Fibroblast of lung (primary cell): ENCODE data around the gene HINT3. TPM values are rescaled to one million over a fixed set of nuclear protein-coding genes. Genes with fewer than 3 reads are reported as not detected.
A peak's percentile ranks its signal among the peaks of the same experiment; 100 is the strongest.

Source experiments
- DNase-seq, 2 donors: peaks; one replicate each; pipeline versions ENCODE4 v3.0.0 to v3.0.0-alpha.2; 2010; ENCODE audit warnings: low read depth in 2 of 2
- H2AFZ ChIP-seq: 2 replicates; pipeline ENCODE4 v1.5.1; 2012; ENCODE audit warnings: low read length, control low read depth, inconsistent platforms
- H3K27ac ChIP-seq: 2 replicates; pipeline ENCODE4 v1.5.1; 2011; ENCODE audit warnings: low read length, control low read depth; ENCODE audit not compliant: insufficient read depth
- H3K27me3 ChIP-seq: 2 replicates; pipeline ENCODE4 v1.5.1; 2011; ENCODE audit warnings: mild to moderate bottlenecking, low read length; ENCODE audit not compliant: control insufficient read depth, insufficient read depth
- H3K36me3 ChIP-seq: 2 replicates; pipeline ENCODE4 v1.5.1; 2011; ENCODE audit warnings: low read length; ENCODE audit not compliant: control insufficient read depth, insufficient read depth
- H3K4me1 ChIP-seq: 2 replicates; pipeline ENCODE4 v1.5.1; 2011; ENCODE audit warnings: low read length; ENCODE audit not compliant: control insufficient read depth, insufficient read depth; ENCODE audit errors: extremely low read depth
- H3K4me2 ChIP-seq: 2 replicates; pipeline ENCODE4 v1.5.1; 2011; ENCODE audit warnings: low read length, control low read depth; ENCODE audit not compliant: insufficient read depth; ENCODE audit errors: extremely low read depth
- H3K4me3 ChIP-seq, 4 experiments: fragments of 200-600 bp in 1 of 4; sonication (generic) in 1 of 4; replicated peaks in 1 of 4; 2 replicates each; pipeline ENCODE4 v1.5.1; 2011 to 2016; ENCODE audit warnings: low read length in 4 of 4, low read depth in 3 of 4, mild to moderate bottlenecking in 3 of 4, control low read depth in 2 of 4, inconsistent platforms in 1 of 4, mixed read lengths in 1 of 4; ENCODE audit not compliant: insufficient read depth in 1 of 4; ENCODE audit errors: control extremely low read depth in 1 of 4
- H3K79me2 ChIP-seq: 2 replicates; pipeline ENCODE4 v1.5.1; 2012; ENCODE audit warnings: mild to moderate bottlenecking, low read length, inconsistent platforms; ENCODE audit not compliant: control insufficient read depth, insufficient read depth
- H3K9ac ChIP-seq: 2 replicates; pipeline ENCODE4 v1.5.1; 2011; ENCODE audit warnings: mild to moderate bottlenecking, low read length, control low read depth; ENCODE audit not compliant: insufficient read depth
- H3K9me3 ChIP-seq: 2 replicates; pipeline ENCODE4 v1.5.1; 2012; ENCODE audit warnings: low read depth, low read length; ENCODE audit not compliant: control insufficient read depth, insufficient read depth
- H4K20me1 ChIP-seq: 2 replicates; pipeline ENCODE4 v1.5.1; 2011; ENCODE audit warnings: low read length; ENCODE audit not compliant: control insufficient read depth, insufficient read depth; ENCODE audit errors: extremely low read depth
- EZH2 ChIP-seq: IDR thresholded peaks from 2 replicates; pipeline ENCODE4 v1.5.1; 2012; ENCODE audit warnings: low read length, control low read depth, mild to moderate bottlenecking; ENCODE audit errors: missing control alignments
- polyA plus RNA-seq, 2 donors: library from polyadenylated mRNA; depleted of rRNA in 1 of 2; stranded (reverse) in 1 of 2; unstranded in 1 of 2; fragments of >200 nt; gene quantifications; 2 replicates each; pipeline ENCODE4 v1.2.1, GENCODE V29; 2011 to 2012; ENCODE audit warnings: missing spikeins in 1 of 2
- total RNA-seq: library from RNA; depleted of rRNA; stranded (reverse); fragments of >200 nt; gene quantifications from 2 replicates; pipeline ENCODE4 v1.2.1, GENCODE V29; 2014
- TF ChIP-seq, protein P1 (sequence below), 2 donors: IDR thresholded peaks in 1 of 2; conservative IDR thresholded peaks in 1 of 2; 1 replicate in 1 of 2; 2 replicates in 1 of 2; pipeline ENCODE4 v1.5.1; 2011 to 2012; ENCODE audit warnings: low read length in 2 of 2, control low read depth in 1 of 2, inconsistent platforms in 1 of 2, low read depth in 1 of 2, mild to moderate bottlenecking in 1 of 2

Gene HINT3
- total and polyA plus RNA-seq, 2 donors (not counting 1 experiment from before 2014, with no cell fraction given): 2.1 to 36.8 TPM

DNA sequence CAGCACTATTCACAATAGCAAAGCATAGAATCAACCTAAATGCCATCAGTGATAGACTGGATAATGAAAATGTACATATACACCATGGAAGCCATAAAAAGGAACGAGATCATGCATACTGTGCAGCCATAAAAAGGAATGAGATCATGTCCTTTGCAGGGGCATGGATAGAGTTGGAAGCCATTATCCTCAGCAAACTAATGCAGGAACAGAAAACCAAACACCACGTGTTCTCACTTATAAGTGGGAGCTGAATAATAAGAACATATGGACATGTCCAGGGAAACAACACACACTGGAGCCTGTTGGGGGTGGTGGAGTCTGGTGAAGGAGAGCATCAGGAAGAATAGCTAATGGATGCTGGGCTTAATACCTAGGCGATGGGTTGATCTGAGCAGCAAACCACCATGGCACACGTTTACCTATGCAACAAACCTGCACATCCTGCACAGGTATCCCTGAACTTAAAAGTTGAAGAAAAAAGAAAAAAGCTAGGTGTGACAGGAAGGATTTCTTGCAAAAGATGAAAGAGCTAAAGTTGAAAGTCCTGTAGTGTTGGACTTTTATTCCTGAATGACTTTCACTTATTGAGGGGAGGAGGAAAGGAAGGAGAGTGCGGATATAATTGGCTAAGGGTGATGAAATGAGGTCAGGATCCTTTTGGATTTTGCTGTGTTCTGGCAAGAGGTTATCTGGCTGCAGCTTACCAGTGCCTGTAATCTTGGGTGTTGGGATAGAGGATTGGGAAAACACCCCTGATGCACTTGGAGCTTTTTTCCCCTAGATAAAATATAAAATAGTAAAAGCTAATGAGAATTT, 38.3 kb downstream of the HINT3 start:
- H3K79me2 ChIP-seq: peaks cover 2% of the 10 kb centered on the region

GRCh38 chr6:125995972-125996580, 39.5 kb downstream of the HINT3 start:
- H3K27ac ChIP-seq: no peak overlapping the region
- no peaks in the 10 kb centered on the region for H3K27me3 ChIP-seq
- H3K9ac ChIP-seq: no peak overlapping the region
- H2AFZ ChIP-seq: no peak overlapping the region
- DNase-seq: peak; percentile 47 to 66
- H3K4me2 ChIP-seq: no peak overlapping the region
- H3K9me3 ChIP-seq: no peaks in the 10 kb centered on the region
- no peak overlapping the region for H3K4me3 ChIP-seq
- TF ChIP-seq, protein P1, sequence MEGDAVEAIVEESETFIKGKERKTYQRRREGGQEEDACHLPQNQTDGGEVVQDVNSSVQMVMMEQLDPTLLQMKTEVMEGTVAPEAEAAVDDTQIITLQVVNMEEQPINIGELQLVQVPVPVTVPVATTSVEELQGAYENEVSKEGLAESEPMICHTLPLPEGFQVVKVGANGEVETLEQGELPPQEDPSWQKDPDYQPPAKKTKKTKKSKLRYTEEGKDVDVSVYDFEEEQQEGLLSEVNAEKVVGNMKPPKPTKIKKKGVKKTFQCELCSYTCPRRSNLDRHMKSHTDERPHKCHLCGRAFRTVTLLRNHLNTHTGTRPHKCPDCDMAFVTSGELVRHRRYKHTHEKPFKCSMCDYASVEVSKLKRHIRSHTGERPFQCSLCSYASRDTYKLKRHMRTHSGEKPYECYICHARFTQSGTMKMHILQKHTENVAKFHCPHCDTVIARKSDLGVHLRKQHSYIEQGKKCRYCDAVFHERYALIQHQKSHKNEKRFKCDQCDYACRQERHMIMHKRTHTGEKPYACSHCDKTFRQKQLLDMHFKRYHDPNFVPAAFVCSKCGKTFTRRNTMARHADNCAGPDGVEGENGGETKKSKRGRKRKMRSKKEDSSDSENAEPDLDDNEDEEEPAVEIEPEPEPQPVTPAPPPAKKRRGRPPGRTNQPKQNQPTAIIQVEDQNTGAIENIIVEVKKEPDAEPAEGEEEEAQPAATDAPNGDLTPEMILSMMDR (conservative IDR thresholded peaks at IDR 0.05 in 1 of 2, IDR thresholded peaks at IDR 0.05 in 1 of 2; ENCODE audit: low read depth in 1 of 2, low read length in 2 of 2): peak; percentile 99
- TF ChIP-seq EZH2: no peak
- H3K79me2 ChIP-seq: no peaks in the 10 kb centered on the region
- no peaks in the 10 kb centered on the region for H3K4me1 ChIP-seq
- no peaks in the 10 kb centered on the region for H4K20me1 ChIP-seq
- H3K36me3 ChIP-seq: no peaks in the 10 kb centered on the region

More for the DNA sequence above, 38.3 kb downstream of the HINT3 start:
- no peaks in the 10 kb centered on the region for H3K27me3 ChIP-seq
- no peak for TF ChIP-seq EZH2
- TF ChIP-seq, protein P1 (conservative IDR thresholded peaks at IDR 0.05 in 1 of 2, IDR thresholded peaks at IDR 0.05 in 1 of 2; ENCODE audit: low read depth in 1 of 2, low read length in 2 of 2): no peak
- H3K9ac ChIP-seq: no peak overlapping the region
- no peaks in the 10 kb centered on the region for H3K9me3 ChIP-seq
- no peaks in the 10 kb centered on the region for H3K36me3 ChIP-seq
- no peak overlapping the region for H3K4me3 ChIP-seq
- H4K20me1 ChIP-seq: no peaks in the 10 kb centered on the region
- H3K27ac ChIP-seq: no peak overlapping the region
- no peak for DNase-seq
- no peaks in the 10 kb centered on the region for H3K4me1 ChIP-seq
- H3K4me2 ChIP-seq: no peak overlapping the region
- no peak overlapping the region for H2AFZ ChIP-seq

- Histone ChIP-seq H3K9ac (no peak overlapping the region), H3K79me2 (no peaks in the 10 kb centered on the region), H3K4me3 (no peak overlapping the region), H3K9me3 (no peaks in the 10 kb centered on the region), H3K36me3 (no peaks in the 10 kb centered on the region), H3K27ac (no peak overlapping the region), H2AFZ (no peak overlapping the region), H3K27me3 (no peaks in the 10 kb centered on the region), H3K4me2 (no peak overlapping the region), H3K4me1 (no peaks in the 10 kb centered on the region), H4K20me1 (no peaks in the 10 kb centered on the region)
- TF ChIP-seq, protein P1 (conservative IDR thresholded peaks at IDR 0.05 in 1 of 2, IDR thresholded peaks at IDR 0.05 in 1 of 2; ENCODE audit: low read depth in 1 of 2, low read length in 2 of 2): no peak
- TF ChIP-seq EZH2: no peak
- no peak for DNase-seq
These were observed 46.4 kb downstream of the HINT3 start for GRCh38 chr6:126002755-126003679.
